Activated CD8-positive, alpha-beta memory T cell treated with anti-CD3 and anti-CD28 coated beads for 1 hour (primary cell): ENCODE results near the gene TNFSF13.
A peak's percentile ranks its signal among the peaks of the same experiment; 100 is the strongest.

Experiments used
- DNase-seq, 2 donors: peaks; one replicate each; pipeline ENCODE4 v3.0.0-alpha.2; 2020; ENCODE audit warnings: low read depth in 1 of 2; ENCODE audit errors: extremely low read depth in 1 of 2

TNFSF13 gene

GRCh38 chr17:7573324-7574080, 15.0 kb downstream of the TNFSF13 start:
- peak; percentile 81 to 87 for DNase-seq

GRCh38 chr17:7574176-7574953, 15.8 kb downstream of the TNFSF13 start:
- no peak for DNase-seq

DNA sequence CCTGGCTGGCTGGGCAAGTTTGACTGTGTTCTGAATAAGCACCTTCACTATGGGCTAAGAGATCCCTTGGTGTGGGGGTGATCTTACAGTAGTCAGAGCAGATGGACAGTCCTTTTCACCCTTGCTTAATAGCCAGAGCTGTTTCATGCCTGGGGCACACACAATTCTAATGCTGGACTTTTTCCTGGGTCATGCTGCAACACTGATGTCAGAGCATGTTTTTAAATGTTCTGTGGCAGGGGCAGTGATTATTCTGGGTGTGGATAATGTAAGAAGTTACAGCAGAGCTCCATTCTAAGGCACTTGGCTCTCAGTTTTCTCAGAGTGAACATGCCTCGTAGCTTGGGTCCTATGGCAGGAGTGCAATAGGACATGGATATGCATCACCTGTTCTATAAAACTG, 16.9 kb downstream of the TNFSF13 start:
- DNase-seq, result no peak

DNA sequence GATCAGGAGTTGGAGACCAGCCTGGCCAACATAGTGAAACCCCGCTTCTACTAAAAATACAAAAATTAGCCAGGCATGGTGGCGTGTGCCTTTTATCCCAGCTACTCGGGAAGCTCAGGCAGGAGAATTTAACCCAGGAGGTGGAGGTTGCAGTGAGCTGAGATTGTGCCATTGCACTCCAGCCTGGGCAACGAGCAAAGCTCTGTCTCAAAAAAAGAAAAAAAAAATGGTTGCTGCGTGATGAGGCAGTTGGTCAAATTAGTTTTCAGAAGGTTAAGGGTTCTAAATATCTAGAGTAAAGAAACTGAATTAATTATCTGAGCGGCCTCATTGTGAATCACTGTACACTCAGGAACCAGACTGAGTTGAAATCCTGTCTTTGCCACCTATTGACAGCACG, 17.4 kb downstream of the TNFSF13 start:
- DNase-seq, result no peak

GRCh38 chr17:7576432-7576937, 17.9 kb downstream of the TNFSF13 start:
- no peak for DNase-seq

DNA sequence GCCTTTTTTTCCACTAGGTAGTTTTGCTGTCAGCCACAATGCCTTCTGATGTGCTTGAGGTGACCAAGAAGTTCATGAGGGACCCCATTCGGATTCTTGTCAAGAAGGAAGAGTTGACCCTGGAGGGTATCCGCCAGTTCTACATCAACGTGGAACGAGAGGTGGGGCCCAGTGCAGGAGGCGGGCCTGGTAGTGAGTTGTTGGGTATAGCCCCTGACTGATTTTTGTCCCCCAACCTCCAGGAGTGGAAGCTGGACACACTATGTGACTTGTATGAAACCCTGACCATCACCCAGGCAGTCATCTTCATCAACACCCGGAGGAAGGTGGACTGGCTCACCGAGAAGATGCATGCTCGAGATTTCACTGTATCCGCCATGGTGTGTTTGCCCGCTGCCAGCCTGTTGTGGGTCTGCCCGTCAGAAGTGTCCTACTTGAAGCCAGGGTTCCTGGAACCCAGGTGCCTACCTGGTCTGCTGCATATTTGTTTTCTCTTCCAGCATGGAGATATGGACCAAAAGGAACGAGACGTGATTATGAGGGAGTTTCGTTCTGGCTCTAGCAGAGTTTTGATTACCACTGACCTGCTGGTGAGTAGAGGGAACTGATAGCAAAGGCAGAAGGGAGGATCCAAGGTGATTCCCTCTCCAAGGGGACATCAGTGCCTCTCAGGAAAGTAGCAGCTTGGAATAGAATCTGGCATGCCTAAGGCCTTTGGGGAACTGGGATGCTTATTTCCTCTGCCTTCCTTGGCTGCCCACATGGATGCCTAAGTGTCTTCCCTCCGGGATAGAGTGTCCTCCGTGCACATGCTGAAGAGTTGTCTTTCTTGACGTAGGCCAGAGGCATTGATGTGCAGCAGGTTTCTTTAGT, 19.0 kb downstream of the TNFSF13 start:
- DNase-seq, result no peak

- DNase-seq, result peak in 1 of 2 donors; percentile 28
Observed at GRCh38 chr17:7579001-7579833, 20.7 kb downstream of the TNFSF13 start, which contains the start of gene CD68. Gene CD68 (plus strand): TSS chr17:7579638. CDS start chr17:7579678, 40 bp downstream.

DNA sequence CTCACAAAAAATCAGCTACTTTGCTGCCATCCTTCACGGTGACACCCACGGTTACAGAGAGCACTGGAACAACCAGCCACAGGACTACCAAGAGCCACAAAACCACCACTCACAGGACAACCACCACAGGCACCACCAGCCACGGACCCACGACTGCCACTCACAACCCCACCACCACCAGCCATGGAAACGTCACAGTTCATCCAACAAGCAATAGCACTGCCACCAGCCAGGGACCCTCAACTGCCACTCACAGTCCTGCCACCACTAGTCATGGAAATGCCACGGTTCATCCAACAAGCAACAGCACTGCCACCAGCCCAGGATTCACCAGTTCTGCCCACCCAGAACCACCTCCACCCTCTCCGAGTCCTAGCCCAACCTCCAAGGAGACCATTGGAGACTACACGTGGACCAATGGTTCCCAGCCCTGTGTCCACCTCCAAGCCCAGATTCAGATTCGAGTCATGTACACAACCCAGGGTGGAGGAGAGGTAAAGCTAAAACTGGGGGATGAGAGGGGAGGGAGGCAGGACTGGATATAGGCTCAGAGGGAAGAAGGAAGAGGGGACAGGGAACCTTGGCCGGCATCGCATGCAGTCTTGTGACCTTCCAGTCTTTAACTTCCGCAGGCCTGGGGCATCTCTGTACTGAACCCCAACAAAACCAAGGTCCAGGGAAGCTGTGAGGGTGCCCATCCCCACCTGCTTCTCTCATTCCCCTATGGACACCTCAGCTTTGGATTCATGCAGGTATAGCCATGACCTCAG, 21.5 kb downstream of the TNFSF13 start:
- no peak for DNase-seq

DNA sequence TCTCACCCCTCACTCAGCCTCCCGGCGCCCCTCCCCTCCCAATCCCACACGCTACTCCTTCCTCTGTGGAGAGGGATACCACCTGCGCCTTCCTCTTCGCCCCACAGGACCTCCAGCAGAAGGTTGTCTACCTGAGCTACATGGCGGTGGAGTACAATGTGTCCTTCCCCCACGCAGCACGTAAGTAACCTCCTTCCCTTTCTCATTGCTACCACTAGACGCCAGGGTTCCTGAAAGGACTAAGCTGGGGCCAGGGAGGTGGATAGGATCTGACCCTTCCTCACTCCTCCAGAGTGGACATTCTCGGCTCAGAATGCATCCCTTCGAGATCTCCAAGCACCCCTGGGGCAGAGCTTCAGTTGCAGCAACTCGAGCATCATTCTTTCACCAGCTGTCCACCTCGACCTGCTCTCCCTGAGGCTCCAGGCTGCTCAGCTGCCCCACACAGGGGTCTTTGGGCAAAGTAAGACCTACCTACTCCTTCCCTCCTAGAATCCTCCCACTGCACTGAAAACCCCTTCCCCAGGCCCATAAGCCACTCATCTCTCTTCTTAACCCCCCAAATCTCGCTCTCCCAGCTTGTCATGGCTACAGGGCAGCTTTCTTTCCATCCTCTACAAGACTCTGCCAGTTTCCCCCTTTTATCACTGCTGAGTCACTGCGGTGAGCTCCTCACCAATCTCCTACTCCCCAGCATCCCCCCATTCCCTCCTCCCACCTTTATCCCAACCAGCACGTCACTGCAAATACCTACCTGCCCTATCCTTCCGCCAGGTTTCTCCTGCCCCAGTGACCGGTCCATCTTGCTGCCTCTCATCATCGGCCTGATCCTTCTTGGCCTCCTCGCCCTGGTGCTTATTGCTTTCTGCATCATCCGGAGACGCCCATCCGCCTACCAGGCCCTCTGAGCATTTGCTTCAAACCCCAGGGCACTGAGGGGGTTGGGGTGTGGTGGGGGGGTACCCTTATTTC, 22.3 kb downstream of the TNFSF13 start:
- DNase-seq, result no peak

GRCh38 chr17:7582396-7583252, 24.1 kb downstream of the TNFSF13 start:
- DNase-seq, result no peak

- DNase-seq, result peak; percentile 89 to 90
Observed at GRCh38 chr17:7583253-7584109, 24.9 kb downstream of the TNFSF13 start, which contains the start of gene MPDU1. Gene MPDU1 (plus strand): TSS chr17:7583852. CDS start chr17:7583863, 11 bp downstream.

GRCh38 chr17:7586673-7587419, 28.3 kb downstream of the TNFSF13 start:
- no peak for DNase-seq

- no peak for DNase-seq
Observed at GRCh38 chr17:7587420-7588151, 29.0 kb downstream of the TNFSF13 start.

DNA sequence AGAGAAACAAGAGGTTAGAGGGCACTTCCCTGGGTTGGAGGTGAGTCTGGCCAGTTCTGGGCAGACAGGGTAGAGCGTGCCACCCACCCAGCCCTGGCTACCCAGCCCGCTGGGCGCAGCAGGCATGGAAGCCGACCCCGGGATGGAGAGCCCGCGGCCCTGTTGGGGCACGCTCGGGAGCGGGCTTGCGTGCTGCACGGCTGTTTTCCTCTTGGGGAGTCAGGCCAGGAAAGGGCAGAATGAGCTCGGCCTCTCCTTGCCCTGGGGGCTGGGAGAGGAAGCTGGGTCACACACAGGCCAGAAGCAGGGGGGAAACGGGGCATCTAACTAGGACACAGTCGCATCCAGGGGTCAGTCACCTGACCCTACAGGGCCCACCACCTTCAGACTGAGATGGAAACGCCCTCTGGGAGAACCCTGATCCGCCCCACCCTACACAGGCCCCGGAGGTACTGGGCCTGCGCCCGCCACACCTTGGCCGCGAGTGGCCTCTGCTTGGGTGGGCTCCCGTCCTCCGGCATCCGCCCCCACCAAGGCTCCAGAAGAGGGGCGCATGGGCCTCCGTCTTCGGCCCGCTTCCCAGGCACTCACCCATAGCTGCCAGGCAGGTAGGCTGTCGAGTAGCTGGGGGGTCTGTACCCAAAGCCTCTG, 30.1 kb downstream of the TNFSF13 start:
- DNase-seq, result no peak
